HG03280 (cell line): Measurements from ENCODE around the gene NENF.

Source experiments
- ATAC-seq: cut with Tn5 transposase; IDR thresholded peaks from one replicate; pipeline ENCODE4 v1.9.1; 2021; ENCODE audit warnings: mild to moderate bottlenecking, moderate library complexity; ENCODE audit not compliant: unreplicated experiment

NENF gene

DNA sequence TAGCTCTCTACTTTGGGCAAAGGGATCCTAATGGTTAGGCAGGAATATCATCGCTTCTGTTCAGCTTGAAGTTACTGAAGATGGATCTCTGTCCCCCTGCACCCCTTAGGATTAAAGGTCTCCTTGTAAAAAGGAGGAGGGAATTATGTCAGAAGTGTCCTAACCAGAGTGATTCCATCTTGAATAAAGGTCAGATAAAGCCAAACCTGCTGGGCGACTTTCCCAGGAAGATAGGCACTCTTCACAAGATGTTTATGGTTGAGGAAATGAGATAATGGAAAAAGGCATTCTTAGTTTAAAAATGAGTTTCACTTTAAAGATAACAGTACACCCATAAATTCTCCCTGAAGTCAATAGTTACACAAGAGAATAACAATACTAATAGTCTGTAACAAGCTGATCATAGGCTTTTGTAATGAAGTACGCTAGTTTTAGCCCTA lies 1.7 kb upstream of the NENF start:
- ATAC-seq = no peak

- ATAC-seq = no peak
Measured at GRCh38 chr1:212431644-212432043, 1.1 kb upstream of the NENF start.

DNA sequence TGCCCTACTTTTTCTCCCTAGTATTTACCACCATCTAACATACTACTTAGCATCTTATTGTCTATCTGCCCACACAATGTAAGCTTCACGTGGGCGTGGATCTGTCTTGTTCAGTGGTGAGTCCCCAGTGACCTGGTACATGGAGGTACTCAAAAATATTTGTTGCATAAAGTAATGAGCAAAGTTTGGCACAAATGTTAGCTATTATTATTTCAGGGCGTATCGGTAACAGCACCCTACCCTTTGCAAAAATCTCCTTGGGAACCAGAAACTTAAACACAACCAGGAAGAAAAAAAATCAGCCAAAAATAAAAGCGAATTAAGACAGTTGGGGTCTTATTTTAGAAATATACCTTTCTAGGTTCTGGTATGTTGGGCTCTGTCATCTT lies 454 bp upstream of the NENF start:
- ATAC-seq = no peak

GRCh38 chr1:212433577-212434462 lies 1.1 kb downstream of the NENF start:
- ATAC-seq = no peak

- ATAC-seq = no peak
Measured at GRCh38 chr1:212434992-212435391, 2.3 kb downstream of the NENF start.

GRCh38 chr1:212437179-212437798 lies 4.6 kb downstream of the NENF start:
- no peak for ATAC-seq

DNA sequence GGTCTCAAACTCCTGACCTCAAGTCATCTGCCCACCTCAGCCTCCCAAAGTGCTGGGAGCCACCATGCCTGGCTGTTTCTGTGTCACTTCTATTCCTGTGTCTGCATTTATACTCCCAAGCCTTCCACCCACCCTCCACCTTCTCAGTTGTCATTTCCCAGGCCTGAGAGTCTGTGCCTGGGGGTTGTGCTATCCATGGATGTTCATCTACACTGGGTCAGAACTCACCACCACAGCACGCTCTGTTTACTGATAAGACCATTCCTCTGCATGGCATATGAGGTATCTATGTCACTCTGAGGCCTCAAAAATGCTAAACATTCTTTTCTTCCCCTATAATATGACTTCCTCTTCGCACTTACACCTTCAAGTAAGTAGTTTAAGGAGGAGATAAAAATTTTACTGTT lies 6.1 kb downstream of the NENF start:
- ATAC-seq = no peak

GRCh38 chr1:212440419-212440818 lies 7.7 kb downstream of the NENF start:
- no peak for ATAC-seq

GRCh38 chr1:212442408-212442807 lies 9.7 kb downstream of the NENF start:
- no peak for ATAC-seq

GRCh38 chr1:212446333-212446732 lies 13.6 kb downstream of the NENF start:
- ATAC-seq = no peak

- no peak for ATAC-seq
Measured at GRCh38 chr1:212447478-212447877, 14.8 kb downstream of the NENF start.

DNA sequence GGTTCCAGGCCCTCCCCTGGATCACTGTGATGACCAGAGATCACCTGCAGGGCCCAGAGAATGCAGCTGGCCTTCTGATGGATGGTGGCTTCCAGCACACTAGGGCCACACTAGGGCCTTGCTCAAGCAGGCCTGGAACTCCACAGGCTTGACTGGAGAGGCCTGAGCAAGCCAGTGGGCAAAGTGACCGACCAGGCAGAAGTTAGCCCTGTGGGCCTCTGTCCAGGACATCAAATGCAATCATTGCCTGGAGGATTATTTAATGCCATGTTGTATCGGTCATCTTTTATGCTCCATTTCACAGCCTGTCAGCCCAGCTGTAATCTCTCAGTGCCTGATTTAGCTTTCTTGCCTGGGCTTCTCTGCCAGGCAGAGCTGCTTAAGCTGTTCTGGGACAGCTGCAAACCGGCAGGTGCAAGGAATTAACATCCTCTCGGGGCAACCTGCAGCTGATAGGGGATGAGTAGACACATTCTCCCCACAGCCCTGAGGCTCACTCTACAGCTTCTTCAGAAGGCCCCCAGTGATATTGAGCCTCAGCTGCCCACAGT lies 17.7 kb downstream of the NENF start:
- no peak for ATAC-seq

GRCh38 chr1:212451416-212452322 lies 18.9 kb downstream of the NENF start:
- no peak for ATAC-seq

GRCh38 chr1:212452323-212453155 lies 19.8 kb downstream of the NENF start:
- no peak for ATAC-seq

DNA sequence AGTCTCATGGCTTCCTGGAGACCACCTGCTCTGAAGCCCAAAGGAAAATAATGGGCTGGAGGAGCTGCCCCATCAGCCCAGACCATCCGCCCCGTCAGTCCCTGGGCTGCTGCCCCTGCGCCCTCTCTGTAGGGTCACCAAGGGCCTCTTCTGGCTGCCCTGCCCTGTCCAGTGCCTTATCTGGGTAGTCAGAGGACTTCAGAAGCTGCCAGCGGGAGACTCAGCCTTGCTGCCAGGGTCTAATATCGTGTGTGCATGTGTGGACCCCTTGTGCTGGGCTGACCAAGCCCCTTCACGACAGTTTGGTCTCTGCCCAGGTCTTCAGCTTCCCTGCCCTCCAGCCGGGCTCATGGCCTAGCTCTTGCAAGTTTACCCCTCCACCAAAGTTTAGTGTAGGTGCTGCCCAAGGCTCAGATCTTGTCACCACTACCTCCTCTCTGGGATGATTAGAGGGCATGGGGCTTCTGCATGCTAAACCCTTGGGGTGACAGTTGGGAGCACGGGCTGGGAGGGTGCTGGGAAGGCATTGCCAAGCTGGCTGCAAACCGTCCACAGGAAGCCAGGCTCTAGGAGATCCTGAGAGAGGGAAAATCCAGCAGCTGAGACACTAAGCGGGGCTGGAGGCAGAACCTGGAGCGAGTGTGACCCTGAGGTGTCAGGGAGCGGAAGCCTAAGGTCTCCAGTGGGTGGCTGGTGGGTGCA lies 20.6 kb downstream of the NENF start:
- ATAC-seq = no peak

- no peak for ATAC-seq
Measured at GRCh38 chr1:212454741-212455140, 22.0 kb downstream of the NENF start.

GRCh38 chr1:212455401-212455800 lies 22.7 kb downstream of the NENF start:
- ATAC-seq = no peak

DNA sequence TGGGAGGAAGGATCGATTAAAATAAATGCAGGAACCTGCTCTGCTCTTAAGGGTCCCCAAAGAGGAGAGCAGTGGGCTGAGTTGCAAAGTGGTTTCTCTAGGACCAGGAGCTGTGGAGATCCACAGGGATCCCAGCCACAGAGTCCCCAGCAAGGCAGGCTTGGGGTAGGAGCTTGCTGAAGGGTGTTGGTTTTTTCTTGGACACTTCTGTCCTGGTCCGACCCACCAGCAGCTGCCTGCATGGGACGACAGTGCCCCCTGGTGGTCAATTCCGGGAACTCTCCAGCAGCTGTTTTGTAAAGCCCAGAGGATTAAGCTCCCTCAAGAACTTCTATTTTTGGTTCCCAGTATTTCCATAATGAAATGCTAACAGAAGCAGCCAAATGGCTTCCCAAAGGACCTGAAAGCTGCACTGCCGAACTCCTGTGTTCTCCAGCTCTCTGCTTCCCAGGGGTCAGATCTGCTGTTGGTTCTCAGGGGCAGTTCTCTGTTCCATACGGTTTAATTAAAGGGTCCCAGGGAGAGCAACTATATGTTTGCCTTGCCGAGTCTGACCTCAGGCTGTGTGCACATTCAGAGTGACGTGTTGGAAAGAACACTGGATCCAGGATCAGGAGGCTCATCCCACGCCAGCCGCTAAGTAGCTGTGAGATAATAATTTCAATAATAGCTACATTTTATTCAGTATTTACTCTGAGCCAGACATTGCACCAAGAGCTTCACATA lies 23.2 kb downstream of the NENF start:
- ATAC-seq = no peak
